SK-N-SH (cell line): ENCODE data around the gene SLC38A3. TPM values are rescaled to one million over a fixed set of nuclear protein-coding genes. Genes with fewer than 3 reads are reported as not detected.
A peak's percentile ranks its signal among the peaks of the same experiment; 100 is the strongest.

Source experiments
- CTCF ChIA-PET: fragments of 300-600, 350-600 bp; formaldehyde crosslinking; extraction: SDS; loops from one replicate; lab custom pipeline; 2021; lab: Yijun Ruan, JAX
- POLR2A ChIA-PET: fragments of 350-600 bp; sonication (Branson Sonifier 250); formaldehyde crosslinking; extraction: SDS; loops from one replicate; lab custom pipeline; 2020; ENCODE audit warnings: antibody characterized with exemption, inconsistent platforms; lab: Yijun Ruan, JAX
- DNase-seq: peaks from one replicate; pipeline ENCODE4 v3.0.0; 2012
- H2AFZ ChIP-seq: fragments of 200-600 bp; sonication (generic); 2 replicates; pipeline ENCODE4 v1.8.1; 2016; ENCODE audit warnings: antibody characterized with exemption, mild to moderate bottlenecking, low read depth
- H3F3A ChIP-seq: fragments of 200-600 bp; sonication (generic); replicated peaks from 2 replicates; pipeline ENCODE3; 2016; ENCODE audit warnings: antibody characterized with exemption, mild to moderate bottlenecking; ENCODE audit not compliant: insufficient read depth
- H3K27ac ChIP-seq, 2 experiments: fragments of 200-500 bp in 1 of 2; fragments of 200-600 bp in 1 of 2; sonication (Bioruptor generic) in 1 of 2; sonication (generic), shearing (Covaris generic) in 1 of 2; 2 replicates each; pipeline versions ENCODE4 v1.5.1 to v1.6.1; 2014 to 2016; ENCODE audit warnings: low read depth in 2 of 2, inconsistent platforms in 1 of 2, low read length in 1 of 2, mild to moderate bottlenecking in 1 of 2, mixed read lengths in 1 of 2
- H3K27me3 ChIP-seq: fragments of 200-600 bp; sonication (generic), shearing (Covaris generic); 2 replicates; pipeline ENCODE4 v1.6.1; 2016; ENCODE audit warnings: mixed run types; ENCODE audit not compliant: insufficient read depth
- H3K36me3 ChIP-seq, 2 experiments: fragments of 200-500 bp in 1 of 2; fragments of 200-600 bp in 1 of 2; sonication (Bioruptor generic) in 1 of 2; sonication (generic) in 1 of 2; replicated peaks in 1 of 2; 2 replicates each; pipeline versions ENCODE3 to v1.5.1; 2014 to 2016; ENCODE audit warnings: low read length in 1 of 2, mild to moderate bottlenecking in 1 of 2; ENCODE audit not compliant: insufficient read depth in 2 of 2, control insufficient read depth in 1 of 2
- H3K4me1 ChIP-seq, 2 experiments: fragments of 200-500 bp in 1 of 2; fragments of 200-600 bp in 1 of 2; sonication (Bioruptor generic) in 1 of 2; sonication (generic), shearing (Covaris generic) in 1 of 2; 2 replicates each; pipeline versions ENCODE4 v1.5.1 to v1.6.1; 2014 to 2016; ENCODE audit warnings: low read depth in 1 of 2, low read length in 1 of 2, mixed run types in 1 of 2; ENCODE audit not compliant: insufficient read depth in 2 of 2, control insufficient read depth in 1 of 2
- H3K4me2 ChIP-seq: fragments of 200-600 bp; sonication (generic), shearing (Covaris generic); 2 replicates; pipeline ENCODE4 v1.6.1; 2017; ENCODE audit warnings: mixed run types
- H3K4me3 ChIP-seq, 2 experiments: fragments of 200-500 bp in 1 of 2; fragments of 200-600 bp in 1 of 2; sonication (Bioruptor generic) in 1 of 2; sonication (generic), shearing (Covaris generic) in 1 of 2; 2 replicates each; pipeline versions ENCODE4 v1.5.1 to v1.8.1; 2014 to 2016; ENCODE audit warnings: low read depth in 2 of 2, inconsistent platforms in 1 of 2, low read length in 1 of 2, mild to moderate bottlenecking in 1 of 2, mixed read lengths in 1 of 2, moderate library complexity in 1 of 2
- H3K79me2 ChIP-seq: fragments of 200-600 bp; sonication (generic); 2 replicates; pipeline ENCODE4 v1.8.1; 2017; ENCODE audit warnings: mild to moderate bottlenecking; ENCODE audit not compliant: insufficient read depth
- H3K9ac ChIP-seq: fragments of 200-600 bp; sonication (generic); 2 replicates; pipeline ENCODE4 v1.6.1; 2017; ENCODE audit warnings: mixed run types
- H3K9me2 ChIP-seq: fragments of 200-600 bp; sonication (generic); 2 replicates; pipeline ENCODE4 v1.6.1; 2017; ENCODE audit warnings: mixed run types
- H3K9me3 ChIP-seq: fragments of 200-600 bp; sonication (generic); 2 replicates; pipeline ENCODE4 v1.6.1; 2017; ENCODE audit warnings: mixed run types, mild to moderate bottlenecking, moderate library complexity
- H4K20me1 ChIP-seq: fragments of 200-600 bp; sonication (generic); 2 replicates; pipeline ENCODE4 v1.6.1; 2017; ENCODE audit warnings: mild to moderate bottlenecking, mixed run types; ENCODE audit not compliant: insufficient read depth
- ELF1 ChIP-seq: IDR thresholded peaks from 2 replicates; pipeline ENCODE4 v1.4.0; 2012
- EP300 ChIP-seq, 2 experiments: IDR thresholded peaks; 2 replicates each; pipeline versions ENCODE4 v1.4.0 to v1.6.1; 2012; ENCODE audit warnings: borderline replicate concordance in 1 of 2, low read depth in 1 of 2, low read length in 1 of 2
- FOXJ3 ChIP-seq: sonication (generic); formaldehyde crosslinking; IDR thresholded peaks from 2 replicates; pipeline ENCODE4 v1.5.1; 2020; ENCODE audit warnings: mild to moderate bottlenecking, missing genetic modification reagents
- FOXM1 ChIP-seq: IDR thresholded peaks from 2 replicates; pipeline ENCODE4 v1.4.0; 2012; ENCODE audit warnings: low read depth, mild to moderate bottlenecking
- GABPA ChIP-seq: IDR thresholded peaks from 2 replicates; pipeline ENCODE4 v1.4.0; 2012; ENCODE audit warnings: low read depth, mild to moderate bottlenecking
- GATA2 ChIP-seq: sonication (generic); formaldehyde crosslinking; IDR thresholded peaks from 2 replicates; pipeline ENCODE4 v1.5.0; 2020; ENCODE audit warnings: mild to moderate bottlenecking, missing genetic modification reagents
- JUND ChIP-seq: IDR thresholded peaks from 2 replicates; pipeline ENCODE4 v1.4.0; 2012
- MEF2A ChIP-seq: IDR thresholded peaks from 2 replicates; pipeline ENCODE4 v1.4.0; 2012; ENCODE audit warnings: low read depth, borderline replicate concordance
- NRF1 ChIP-seq: IDR thresholded peaks from 2 replicates; pipeline ENCODE4 v1.6.1; 2012; ENCODE audit warnings: low read depth, mild to moderate bottlenecking, low read length
- POLR2AphosphoS5 ChIP-seq: IDR thresholded peaks from 2 replicates; pipeline ENCODE4 v1.6.1; 2012; ENCODE audit warnings: low read depth, low read length
- RCOR1 ChIP-seq: fragments of 150-350 bp; IDR thresholded peaks from 2 replicates; pipeline ENCODE4 v1.6.1; 2017; ENCODE audit warnings: antibody characterized with exemption, low read length
- RFX5 ChIP-seq: IDR thresholded peaks from 2 replicates; pipeline ENCODE4 v1.6.1; 2012; ENCODE audit warnings: mild to moderate bottlenecking, improper control_type of control experiment, low read length
- SMC3 ChIP-seq: IDR thresholded peaks from 2 replicates; pipeline ENCODE4 v1.6.1; 2012; ENCODE audit warnings: low read depth, low read length, improper control_type of control experiment
- TAF1 ChIP-seq: IDR thresholded peaks from 2 replicates; pipeline ENCODE4 v1.6.1; 2012; ENCODE audit warnings: low read depth, mild to moderate bottlenecking, low read length, moderate library complexity, borderline replicate concordance
- TCF12 ChIP-seq: IDR thresholded peaks from 2 replicates; pipeline ENCODE4 v1.4.0; 2012
- USF1 ChIP-seq: IDR thresholded peaks from 2 replicates; pipeline ENCODE4 v1.4.0; 2012; ENCODE audit warnings: low read depth, borderline replicate concordance
- YY1 ChIP-seq: IDR thresholded peaks from 2 replicates; pipeline ENCODE4 v1.4.0; 2012; ENCODE audit warnings: low read depth, mild to moderate bottlenecking
- WGBS: methylation state at CpG from one replicate; pipeline ENCODE4 v1.1.6; 2017; ENCODE audit warnings: low lambda C conversion rate; 5-methylcytosine and 5-hydroxymethylcytosine counted together
- polyA plus RNA-seq, 3 experiments: library from polyadenylated mRNA; depleted of rRNA; stranded (reverse); fragments of >200 nt; gene quantifications; 2 replicates each; pipeline ENCODE4 v1.2.3, GENCODE V29; 2012
- TF ChIP-seq, protein P1 (sequence below): IDR thresholded peaks from 2 replicates; pipeline ENCODE4 v1.4.0; 2012; ENCODE audit warnings: low read depth, borderline replicate concordance
- TF ChIP-seq, protein P2 (sequence below): IDR thresholded peaks from 2 replicates; pipeline ENCODE4 v1.6.1; 2012; ENCODE audit warnings: mild to moderate bottlenecking, low read depth, low read length, moderate library complexity
- TF ChIP-seq, protein P3 (sequence below): IDR thresholded peaks from 2 replicates; pipeline ENCODE4 v1.4.0; 2012; ENCODE audit warnings: low read depth
- TF ChIP-seq, protein P4 (sequence below): IDR thresholded peaks from 2 replicates; pipeline ENCODE4; 2012

Gene SLC38A3
- polyA plus RNA-seq, 1 of the 3 experiments (the other 2 are of a cell fraction): 0.84 TPM

- Histone ChIP-seq H3K9me2 (no peaks in the 10 kb centered on the region), H3F3A (peaks cover 28% of the 10 kb centered on the region), H4K20me1 (no peaks in the 10 kb centered on the region), H3K27ac (no peak overlapping the region), H3K4me3 (peak overlapping the region; percentile 40 to 53; a peak in 3 of 4 replicates), H3K79me2 (no peaks in the 10 kb centered on the region), H3K27me3 (no peaks in the 10 kb centered on the region)
- POLR2A ChIA-PET: interaction anchor here (0.8 kb wide), 1 partner anchor 29 kb away, joined by 3 read pairs; no protein-coding TSS in a partner anchor
- no peak for DNase-seq
- TF ChIP-seq FOXJ3 (no peak), TCF12 (0 out of 2 replicates have a peak, but pooled peaks have one; percentile 10), POLR2AphosphoS5 (peak; percentile 26; the same call in 1 of the 2 replicates), ELF1 (no peak), RFX5 (no peak), FOXM1 (no peak), GATA2 (no peak), TAF1 (no peak), RCOR1 (no peak), JUND (no peak), MEF2A (no peak), NRF1 (no peak), USF1 (no peak), GABPA (no peak), YY1 (no peak), EP300 (IDR thresholded peaks at IDR 0.05; ENCODE audit: borderline replicate concordance in 1 of 2, low read depth in 1 of 2, low read length in 1 of 2) (no peak), SMC3 (no peak)
- TF ChIP-seq, protein P1, sequence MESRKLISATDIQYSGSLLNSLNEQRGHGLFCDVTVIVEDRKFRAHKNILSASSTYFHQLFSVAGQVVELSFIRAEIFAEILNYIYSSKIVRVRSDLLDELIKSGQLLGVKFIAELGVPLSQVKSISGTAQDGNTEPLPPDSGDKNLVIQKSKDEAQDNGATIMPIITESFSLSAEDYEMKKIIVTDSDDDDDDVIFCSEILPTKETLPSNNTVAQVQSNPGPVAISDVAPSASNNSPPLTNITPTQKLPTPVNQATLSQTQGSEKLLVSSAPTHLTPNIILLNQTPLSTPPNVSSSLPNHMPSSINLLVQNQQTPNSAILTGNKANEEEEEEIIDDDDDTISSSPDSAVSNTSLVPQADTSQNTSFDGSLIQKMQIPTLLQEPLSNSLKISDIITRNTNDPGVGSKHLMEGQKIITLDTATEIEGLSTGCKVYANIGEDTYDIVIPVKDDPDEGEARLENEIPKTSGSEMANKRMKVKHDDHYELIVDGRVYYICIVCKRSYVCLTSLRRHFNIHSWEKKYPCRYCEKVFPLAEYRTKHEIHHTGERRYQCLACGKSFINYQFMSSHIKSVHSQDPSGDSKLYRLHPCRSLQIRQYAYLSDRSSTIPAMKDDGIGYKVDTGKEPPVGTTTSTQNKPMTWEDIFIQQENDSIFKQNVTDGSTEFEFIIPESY: no peak
- TF ChIP-seq, protein P2, sequence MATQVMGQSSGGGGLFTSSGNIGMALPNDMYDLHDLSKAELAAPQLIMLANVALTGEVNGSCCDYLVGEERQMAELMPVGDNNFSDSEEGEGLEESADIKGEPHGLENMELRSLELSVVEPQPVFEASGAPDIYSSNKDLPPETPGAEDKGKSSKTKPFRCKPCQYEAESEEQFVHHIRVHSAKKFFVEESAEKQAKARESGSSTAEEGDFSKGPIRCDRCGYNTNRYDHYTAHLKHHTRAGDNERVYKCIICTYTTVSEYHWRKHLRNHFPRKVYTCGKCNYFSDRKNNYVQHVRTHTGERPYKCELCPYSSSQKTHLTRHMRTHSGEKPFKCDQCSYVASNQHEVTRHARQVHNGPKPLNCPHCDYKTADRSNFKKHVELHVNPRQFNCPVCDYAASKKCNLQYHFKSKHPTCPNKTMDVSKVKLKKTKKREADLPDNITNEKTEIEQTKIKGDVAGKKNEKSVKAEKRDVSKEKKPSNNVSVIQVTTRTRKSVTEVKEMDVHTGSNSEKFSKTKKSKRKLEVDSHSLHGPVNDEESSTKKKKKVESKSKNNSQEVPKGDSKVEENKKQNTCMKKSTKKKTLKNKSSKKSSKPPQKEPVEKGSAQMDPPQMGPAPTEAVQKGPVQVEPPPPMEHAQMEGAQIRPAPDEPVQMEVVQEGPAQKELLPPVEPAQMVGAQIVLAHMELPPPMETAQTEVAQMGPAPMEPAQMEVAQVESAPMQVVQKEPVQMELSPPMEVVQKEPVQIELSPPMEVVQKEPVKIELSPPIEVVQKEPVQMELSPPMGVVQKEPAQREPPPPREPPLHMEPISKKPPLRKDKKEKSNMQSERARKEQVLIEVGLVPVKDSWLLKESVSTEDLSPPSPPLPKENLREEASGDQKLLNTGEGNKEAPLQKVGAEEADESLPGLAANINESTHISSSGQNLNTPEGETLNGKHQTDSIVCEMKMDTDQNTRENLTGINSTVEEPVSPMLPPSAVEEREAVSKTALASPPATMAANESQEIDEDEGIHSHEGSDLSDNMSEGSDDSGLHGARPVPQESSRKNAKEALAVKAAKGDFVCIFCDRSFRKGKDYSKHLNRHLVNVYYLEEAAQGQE: no peak
- TF ChIP-seq, protein P3, sequence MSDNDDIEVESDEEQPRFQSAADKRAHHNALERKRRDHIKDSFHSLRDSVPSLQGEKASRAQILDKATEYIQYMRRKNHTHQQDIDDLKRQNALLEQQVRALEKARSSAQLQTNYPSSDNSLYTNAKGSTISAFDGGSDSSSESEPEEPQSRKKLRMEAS: 0 out of 2 replicates have a peak, but pooled peaks have one; percentile 33
- TF ChIP-seq, protein P4, sequence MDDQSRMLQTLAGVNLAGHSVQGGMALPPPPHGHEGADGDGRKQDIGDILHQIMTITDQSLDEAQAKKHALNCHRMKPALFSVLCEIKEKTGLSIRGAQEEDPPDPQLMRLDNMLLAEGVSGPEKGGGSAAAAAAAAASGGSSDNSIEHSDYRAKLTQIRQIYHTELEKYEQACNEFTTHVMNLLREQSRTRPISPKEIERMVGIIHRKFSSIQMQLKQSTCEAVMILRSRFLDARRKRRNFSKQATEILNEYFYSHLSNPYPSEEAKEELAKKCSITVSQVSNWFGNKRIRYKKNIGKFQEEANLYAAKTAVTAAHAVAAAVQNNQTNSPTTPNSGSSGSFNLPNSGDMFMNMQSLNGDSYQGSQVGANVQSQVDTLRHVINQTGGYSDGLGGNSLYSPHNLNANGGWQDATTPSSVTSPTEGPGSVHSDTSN: no peak
- TF ChIP-seq, all 33 proteins: peak for 3
- Histone ChIP-seq H3K9me3 (no peaks in the 10 kb centered on the region), H3K9ac (peak overlapping the region; percentile 49), H2AFZ (no peak overlapping the region), H3K4me1 (peaks cover 27 to 31% of the 10 kb centered on the region in 2 experiments; a peak in 3 of 4 replicates), H3K4me2 (peak overlapping the region; percentile 56), H3K36me3 (no peaks in the 10 kb centered on the region)
- WGBS: 35% methylated on average over 9 of the region's 22 CpGs
- CTCF ChIA-PET: interaction anchor here (0.6 to 6.6 kb wide), 10 partner anchors 7 to 78 kb away, joined by 3 to 49 read pairs (median 6); partner anchors contain the start of gene GNAT1
Observed at GRCh38 chr3:50267280-50267913, 62.3 kb downstream of the SLC38A3 start.
